Endothelial cell of umbilical vein (primary cell): Measurements from ENCODE around the gene CTSE.

Source experiments
- CTCF ChIP-seq, 2 donors: IDR thresholded peaks; 1 replicate in 1 of 2; 2 replicates in 1 of 2; pipeline ENCODE4 v1.5.1; 2011; ENCODE audit warnings: low read length in 2 of 2, mild to moderate bottlenecking in 2 of 2, moderate library complexity in 2 of 2, control low read depth in 1 of 2, inconsistent platforms in 1 of 2, low read depth in 1 of 2; ENCODE audit not compliant: insufficient read depth in 1 of 2; ENCODE audit errors: extremely low read depth in 1 of 2
- JUN ChIP-seq: IDR thresholded peaks from 2 replicates; pipeline ENCODE4 v1.6.1; 2011; ENCODE audit warnings: borderline replicate concordance, low read depth; ENCODE audit not compliant: insufficient read length, insufficient read depth

GRCh38 chr1:205973377-205974232 is 50.1 kb downstream of the CTSE start:
- TF ChIP-seq CTCF (IDR thresholded peaks at IDR 0.05; ENCODE audit: extremely low read depth in 1 of 2, insufficient read depth in 1 of 2, low read depth in 1 of 2, low read length in 2 of 2) (no peak), JUN (no peak)
